K562 (cell line): ENCODE data around the gene DERL3. TPM values are rescaled to one million over a fixed set of nuclear protein-coding genes. Genes with fewer than 3 reads are reported as not detected.
A peak's percentile ranks its signal among the peaks of the same experiment; 100 is the strongest.

Source experiments
- CHCHD3 ChIP-seq: fragments of 250-450 bp; sonication (Bioruptor Pico); IDR thresholded peaks from 2 replicates; pipeline ENCODE4 v2.1.2; 2022; ENCODE audit warnings: mild to moderate bottlenecking
- CUX1 ChIP-seq: fragments of 200-800 bp; sonication (Bioruptor generic); IDR thresholded peaks from 2 replicates; pipeline ENCODE4 v1.6.1; 2016; ENCODE audit warnings: missing genetic modification characterization, missing compliant biosample characterization
- EGR1 ChIP-seq: fragments of 450-650 bp; conservative IDR thresholded peaks from 2 replicates; pipeline ENCODE4 v1.6.1; 2017; ENCODE audit warnings: mild to moderate bottlenecking
- ETV5 ChIP-seq: sonication (generic); formaldehyde crosslinking; IDR thresholded peaks from 2 replicates; pipeline ENCODE4 v1.4.0; 2020; ENCODE audit warnings: low read depth, mild to moderate bottlenecking, missing genetic modification reagents
- FOXA3 ChIP-seq, 2 experiments: fragments of 450-650 bp in 1 of 2; sonication (generic) in 1 of 2; formaldehyde crosslinking; IDR thresholded peaks in 1 of 2; conservative IDR thresholded peaks in 1 of 2; 2 replicates each; pipeline versions ENCODE4 v1.4.0 to v1.8.0; 2020 to 2022; ENCODE audit warnings: mild to moderate bottlenecking in 2 of 2, missing genetic modification reagents in 1 of 2
- KAT2B ChIP-seq: IDR thresholded peaks from one replicate; pipeline ENCODE4 v1.6.1; 2012; ENCODE audit warnings: low read depth, mild to moderate bottlenecking, control low read depth, inconsistent platforms, low read length, moderate library complexity
- MBD2 ChIP-seq: sonication (generic); IDR thresholded peaks from 2 replicates; pipeline ENCODE4 v1.6.1; 2016; ENCODE audit warnings: low read depth, borderline replicate concordance
- MTA3 ChIP-seq: fragments of 450-650 bp; formaldehyde crosslinking; IDR thresholded peaks from 2 replicates; pipeline ENCODE4 v1.6.1; 2017; ENCODE audit warnings: mild to moderate bottlenecking, borderline replicate concordance
- POLR2A ChIP-seq: fragments of 450-650 bp; conservative IDR thresholded peaks from 2 replicates; pipeline ENCODE4 v1.6.1; 2016
- PYGO2 ChIP-seq: fragments of 450-650 bp; IDR thresholded peaks from 2 replicates; pipeline ENCODE4 v1.6.1; 2016; ENCODE audit warnings: mild to moderate bottlenecking, missing genetic modification characterization, moderate library complexity, missing compliant biosample characterization
- RAD21 ChIP-seq, 2 experiments: fragments of 250-450 bp in 1 of 2; fragments of 450-650 bp in 1 of 2; sonication (Bioruptor Pico) in 1 of 2; formaldehyde crosslinking in 1 of 2; IDR thresholded peaks in 1 of 2; conservative IDR thresholded peaks in 1 of 2; 2 replicates each; pipeline versions ENCODE4 v1.4.0 to v1.8.0; 2020 to 2022; ENCODE audit warnings: mild to moderate bottlenecking in 2 of 2, moderate library complexity in 1 of 2
- STAT5B ChIP-seq: fragments of 250-450 bp; sonication (Bioruptor Pico); IDR thresholded peaks from 2 replicates; pipeline ENCODE4 v1.8.0; 2021; ENCODE audit warnings: mild to moderate bottlenecking, inconsistent platforms
- SUPT5H ChIP-seq: fragments of 450-650 bp; IDR thresholded peaks from 2 replicates; pipeline ENCODE4 v1.6.1; 2016
- THAP7 ChIP-seq: fragments of 250-450 bp; sonication (Bioruptor Pico); IDR thresholded peaks from 2 replicates; pipeline ENCODE4 v1.5.0; 2021
- ZBED1 ChIP-seq: IDR thresholded peaks from 2 replicates; pipeline ENCODE4 v1.6.1; 2014
- ZBTB34 ChIP-seq: fragments of 250-450 bp; sonication (Bioruptor Pico); IDR thresholded peaks from 2 replicates; pipeline ENCODE4 v1.8.0; 2021; ENCODE audit warnings: mild to moderate bottlenecking, moderate library complexity
- ZBTB5 ChIP-seq: fragments of 450-650 bp; IDR thresholded peaks from 2 replicates; pipeline ENCODE4 v1.6.1; 2017; ENCODE audit warnings: antibody characterized with exemption
- ZNF23 ChIP-seq: fragments of 250-450 bp; sonication (Bioruptor Pico); IDR thresholded peaks from 2 replicates; pipeline ENCODE4 v1.4.0; 2020; ENCODE audit warnings: mild to moderate bottlenecking
- polyA plus RNA-seq, 8 experiments: library from polyadenylated mRNA; depleted of rRNA in 4 of 8; stranded (reverse) in 5 of 8; unstranded in 3 of 8; fragments of >200 nt; fragmentation: Nextera tagmentation in 2 of 8; fragmentation: Illumina TruSeq in 1 of 8; extraction: Ambion mirVana in 2 of 8; extraction: Trizol in 1 of 8; gene quantifications; 2 replicates each; pipeline versions ENCODE4 v1.2.1 to v1.2.3, GENCODE V29; 2011 to 2014; ENCODE audit warnings: inconsistent platforms in 1 of 8, missing spikeins in 1 of 8
- total RNA-seq, 7 experiments: library from RNA; depleted of rRNA in 6 of 7; stranded (reverse); fragments of >200 nt in 6 of 7; fragmentation: Illumina TruSeq in 2 of 7; extraction: Trizol in 2 of 7; gene quantifications; 2 replicates each; pipeline versions ENCODE4 v1.2.1 to v1.2.3, GENCODE V29; 2011 to 2021; ENCODE audit warnings: low replicate concordance in 1 of 7
- TF ChIP-seq, protein P1 (sequence below): fragments of 250-450 bp; sonication (Bioruptor Pico); IDR thresholded peaks from 2 replicates; pipeline ENCODE4 v1.8.0; 2022; ENCODE audit warnings: moderate library complexity, mild to moderate bottlenecking, inconsistent platforms

The DERL3 gene
- total and polyA plus RNA-seq, 9 of the 15 experiments (the other 6 are each of a cell fraction or from before 2014, with no cell fraction given): 1.3 to 12.4 (median 4.8) TPM

DNA sequence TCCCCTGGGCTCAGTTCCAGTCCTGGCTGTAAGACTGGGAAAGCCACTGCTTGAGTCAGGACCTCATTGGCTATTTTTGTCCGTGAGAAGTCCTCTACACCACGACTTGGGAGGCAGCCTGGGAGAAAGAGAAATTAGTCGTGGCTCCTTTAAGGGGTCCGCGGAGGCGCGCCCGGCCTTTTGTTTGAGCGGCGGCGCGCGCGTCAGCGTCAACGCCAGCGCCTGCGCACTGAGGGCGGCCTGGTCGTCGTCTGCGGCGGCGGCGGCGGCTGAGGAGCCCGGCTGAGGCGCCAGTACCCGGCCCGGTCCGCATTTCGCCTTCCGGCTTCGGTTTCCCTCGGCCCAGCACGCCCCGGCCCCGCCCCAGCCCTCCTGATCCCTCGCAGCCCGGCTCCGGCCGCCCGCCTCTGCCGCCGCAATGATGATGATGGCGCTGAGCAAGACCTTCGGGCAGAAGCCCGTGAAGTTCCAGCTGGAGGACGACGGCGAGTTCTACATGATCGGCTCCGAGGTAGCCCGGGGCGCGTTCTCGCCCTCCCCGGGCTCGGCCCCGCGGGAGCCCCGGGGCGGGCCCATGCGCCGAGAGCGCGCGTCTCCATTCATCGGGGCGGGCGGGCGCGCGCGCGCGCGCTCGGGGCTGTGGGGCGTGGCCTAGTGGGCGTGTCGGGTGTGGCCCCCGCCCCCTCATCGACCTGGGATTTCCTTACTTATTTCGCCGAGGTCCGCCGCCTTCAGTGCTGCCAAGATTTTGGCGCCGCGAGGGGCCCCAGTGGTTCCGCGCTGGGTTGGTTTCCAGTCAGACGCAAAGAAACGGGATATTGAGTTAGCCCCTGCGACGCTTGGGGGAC lies 51.8 kb downstream of the DERL3 start, which contains the start of gene SMARCB1 (continued):
- TF ChIP-seq SUPT5H: peak; percentile 85
- no peak for TF ChIP-seq CHCHD3 (CRISPR knock-in tag)
- TF ChIP-seq ETV5 (CRISPR knock-in tag): peak; percentile 56; the same call in 1 of the 2 replicates
- TF ChIP-seq EGR1: peak; percentile 38; the same call in 1 of the 2 replicates
- no peak for TF ChIP-seq THAP7 (CRISPR knock-in tag)
- TF ChIP-seq MTA3: no peak
- no peak for TF ChIP-seq ZBTB34 (CRISPR knock-in tag)
- TF ChIP-seq FOXA3 (CRISPR knock-in tag; conservative IDR thresholded peaks at IDR 0.05 in 1 of 2, IDR thresholded peaks at IDR 0.05 in 1 of 2): no peak
- no peak for TF ChIP-seq RAD21 (CRISPR knock-in tag; conservative IDR thresholded peaks at IDR 0.05 in 1 of 2, IDR thresholded peaks at IDR 0.05 in 1 of 2)
- no peak for TF ChIP-seq KAT2B
- no peak for TF ChIP-seq ZBTB5
- TF ChIP-seq POLR2A: peak; percentile 89
- TF ChIP-seq ZBED1: no peak
- TF ChIP-seq, protein P1, sequence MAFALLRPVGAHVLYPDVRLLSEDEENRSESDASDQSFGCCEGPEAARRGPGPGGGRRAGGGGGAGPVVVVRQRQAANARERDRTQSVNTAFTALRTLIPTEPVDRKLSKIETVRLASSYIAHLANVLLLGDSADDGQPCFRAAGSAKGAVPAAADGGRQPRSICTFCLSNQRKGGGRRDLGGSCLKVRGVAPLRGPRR (CRISPR knock-in tag): no peak
- TF ChIP-seq MBD2: peak; percentile 43; the same call in 1 of the 2 replicates
- peak; percentile 36; the same call in 1 of the 2 replicates for TF ChIP-seq CUX1 (CRISPR knock-in tag)
- TF ChIP-seq PYGO2: no peak
- TF ChIP-seq STAT5B: no peak
- TF ChIP-seq ZNF23 (CRISPR knock-in tag): no peak
